ENCODE measurements around the gene CNN1. TPM values are rescaled to one million over a fixed set of nuclear protein-coding genes. Genes with fewer than 3 reads are reported as not detected.

The CNN1 gene
- total RNA-seq, 1 donor = 9.8 TPM

- TF ChIP-seq, protein P1, sequence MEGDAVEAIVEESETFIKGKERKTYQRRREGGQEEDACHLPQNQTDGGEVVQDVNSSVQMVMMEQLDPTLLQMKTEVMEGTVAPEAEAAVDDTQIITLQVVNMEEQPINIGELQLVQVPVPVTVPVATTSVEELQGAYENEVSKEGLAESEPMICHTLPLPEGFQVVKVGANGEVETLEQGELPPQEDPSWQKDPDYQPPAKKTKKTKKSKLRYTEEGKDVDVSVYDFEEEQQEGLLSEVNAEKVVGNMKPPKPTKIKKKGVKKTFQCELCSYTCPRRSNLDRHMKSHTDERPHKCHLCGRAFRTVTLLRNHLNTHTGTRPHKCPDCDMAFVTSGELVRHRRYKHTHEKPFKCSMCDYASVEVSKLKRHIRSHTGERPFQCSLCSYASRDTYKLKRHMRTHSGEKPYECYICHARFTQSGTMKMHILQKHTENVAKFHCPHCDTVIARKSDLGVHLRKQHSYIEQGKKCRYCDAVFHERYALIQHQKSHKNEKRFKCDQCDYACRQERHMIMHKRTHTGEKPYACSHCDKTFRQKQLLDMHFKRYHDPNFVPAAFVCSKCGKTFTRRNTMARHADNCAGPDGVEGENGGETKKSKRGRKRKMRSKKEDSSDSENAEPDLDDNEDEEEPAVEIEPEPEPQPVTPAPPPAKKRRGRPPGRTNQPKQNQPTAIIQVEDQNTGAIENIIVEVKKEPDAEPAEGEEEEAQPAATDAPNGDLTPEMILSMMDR (IDR thresholded peaks at IDR 0.05; ENCODE audit: extremely low read depth, low read depth, low read length) = no peak
- H4K20me1 ChIP-seq (ENCODE audit: insufficient read depth, low read length) = peaks cover 34% of the 10 kb centered on the region
- DNase-seq (ENCODE audit: insufficient read length, low spot score, missing footprints) = peak; percentile 58
- H3K27ac ChIP-seq (ENCODE audit: low read depth, low read length) = no peak overlapping the region
- peaks cover 21% of the 10 kb centered on the region for H3K4me1 ChIP-seq (ENCODE audit: insufficient read depth, low read length)
- no peak overlapping the region for H3K4me3 ChIP-seq (ENCODE audit: insufficient read depth, low read length)
- H3K36me3 ChIP-seq (ENCODE audit: insufficient read depth, low read length) = peaks cover 5% of the 10 kb centered on the region
- peaks cover 41% of the 10 kb centered on the region for H3K79me2 ChIP-seq (ENCODE audit: insufficient read depth, low read length)
- no peak overlapping the region for H3K4me2 ChIP-seq (ENCODE audit: insufficient read depth, low read length)
- H3K9me3 ChIP-seq (ENCODE audit: low read depth, low read length) = no peaks in the 10 kb centered on the region
- H3K27me3 ChIP-seq (ENCODE audit: insufficient read depth, low read length) = no peaks in the 10 kb centered on the region
- H2AFZ ChIP-seq (ENCODE audit: low read length) = no peak overlapping the region
Measured at GRCh38 chr19:11556634-11557420, 18.2 kb downstream of the CNN1 start.

GRCh38 chr19:11558881-11559828 is 20.5 kb downstream of the CNN1 start, which contains the start of gene ELOF1:
Gene ELOF1, minus strand, starts transcription at chr19:11559230. Its CDS starts 4,883 bp downstream, at chr19:11554347.
- Histone ChIP-seq H3K79me2 (ENCODE audit: insufficient read depth, low read length) (peaks cover 41% of the 10 kb centered on the region), H3K4me2 (ENCODE audit: insufficient read depth, low read length) (peak within 1 kb of the TSS; percentile 99), H3K4me1 (ENCODE audit: insufficient read depth, low read length) (peaks cover 21% of the 10 kb centered on the region), H4K20me1 (ENCODE audit: insufficient read depth, low read length) (peaks cover 34% of the 10 kb centered on the region), H3K9me3 (ENCODE audit: low read depth, low read length) (no peaks in the 10 kb centered on the region), H3K27me3 (ENCODE audit: insufficient read depth, low read length) (no peaks in the 10 kb centered on the region), H3K4me3 (ENCODE audit: insufficient read depth, low read length) (peak within 1 kb of the TSS; percentile 99), H2AFZ (ENCODE audit: low read length) (peak within 1 kb of the TSS; percentile 99), H3K27ac (ENCODE audit: low read depth, low read length) (peak within 1 kb of the TSS; percentile 74), H3K36me3 (ENCODE audit: insufficient read depth, low read length) (peaks cover 5% of the 10 kb centered on the region)
- peak; percentile 99 for DNase-seq (ENCODE audit: insufficient read length, low spot score, missing footprints)
- TF ChIP-seq, protein P1 (IDR thresholded peaks at IDR 0.05; ENCODE audit: extremely low read depth, low read depth, low read length) = no peak

DNA sequence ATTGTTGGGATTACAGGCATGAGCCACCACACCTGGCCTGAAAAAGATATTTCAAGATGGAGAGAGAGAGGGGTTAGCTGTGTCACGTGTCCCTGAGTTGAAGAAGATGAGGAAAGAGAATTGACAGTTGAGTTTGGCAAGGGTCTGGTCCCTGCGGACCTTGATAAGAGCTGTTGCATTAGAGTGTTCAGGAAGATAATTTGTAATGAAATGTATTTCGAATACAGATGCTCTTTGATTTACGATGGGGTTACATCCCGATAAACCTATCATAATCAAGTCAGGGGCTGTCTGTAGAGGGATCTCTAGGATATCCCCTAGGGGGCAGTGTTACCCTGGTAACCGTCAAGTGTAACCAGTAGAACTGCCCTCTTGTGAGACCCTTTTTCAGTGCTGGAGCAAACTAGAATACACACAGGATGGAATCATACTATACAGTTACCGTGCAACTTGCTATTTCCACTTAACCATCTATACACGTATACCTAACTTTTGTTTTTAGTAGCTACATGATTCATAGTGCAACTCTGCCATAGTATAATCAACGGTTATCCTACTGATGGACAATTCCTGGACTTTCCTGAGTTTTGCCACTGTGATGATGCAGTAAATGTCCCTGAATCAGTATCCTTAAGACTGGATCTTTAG is 21.9 kb downstream of the CNN1 start:
- peaks cover 27% of the 10 kb centered on the region for H4K20me1 ChIP-seq (ENCODE audit: insufficient read depth, low read length)
- H3K9me3 ChIP-seq (ENCODE audit: low read depth, low read length) = no peaks in the 10 kb centered on the region
- peaks cover 21% of the 10 kb centered on the region for H3K4me1 ChIP-seq (ENCODE audit: insufficient read depth, low read length)
- TF ChIP-seq, protein P1 (IDR thresholded peaks at IDR 0.05; ENCODE audit: extremely low read depth, low read depth, low read length) = peak; percentile 72
- peak overlapping the region; percentile 28 for H3K4me3 ChIP-seq (ENCODE audit: insufficient read depth, low read length)
- H3K27ac ChIP-seq (ENCODE audit: low read depth, low read length) = no peak overlapping the region
- DNase-seq (ENCODE audit: insufficient read length, low spot score, missing footprints) = peak; percentile 88
- H3K4me2 ChIP-seq (ENCODE audit: insufficient read depth, low read length) = peak overlapping the region; percentile 99
- peaks cover under 1% of the 10 kb centered on the region for H3K36me3 ChIP-seq (ENCODE audit: insufficient read depth, low read length)
- H3K27me3 ChIP-seq (ENCODE audit: insufficient read depth, low read length) = no peaks in the 10 kb centered on the region
- H2AFZ ChIP-seq (ENCODE audit: low read length) = no peak overlapping the region
- H3K79me2 ChIP-seq (ENCODE audit: insufficient read depth, low read length) = peaks cover 34% of the 10 kb centered on the region
